ENCODE data around the gene CDH8.

- no peak for TF ChIP-seq TAF1 (IDR thresholded peaks at IDR 0.05; ENCODE audit: low read depth, low read length)
- TF ChIP-seq SPI1 (IDR thresholded peaks at IDR 0.05; ENCODE audit: low read depth, low read length), result no peak
- no peak for TF ChIP-seq POLR2A (IDR thresholded peaks at IDR 0.05; ENCODE audit: low read depth, low read length)
These were observed 23.3 kb upstream of the CDH8 start for GRCh38 chr16:62059527-62059926.
